K562 (cell line): ENCODE data around the gene NENF. TPM values are rescaled to one million over a fixed set of nuclear protein-coding genes. Genes with fewer than 3 reads are reported as not detected.

ENCODE experiments used
- ATAC-seq: fragments of 200-7000 bp; cut with Tn5 transposase; 3 replicates; pipeline ENCODE4 v1.9.1; 2020; ENCODE audit warnings: moderate library complexity
- BruUV-seq: library from RNA; stranded (reverse); fragments of 400-500 nt; replicated peaks from 2 replicates; lab custom pipeline; 2021; lab: Mats Ljungman, UMichigan
- CTCF ChIA-PET: fragments of 300-600 bp; formaldehyde crosslinking; extraction: SDS; loops from one replicate; lab custom pipeline; 2021; ENCODE audit warnings: low intra/inter-chr PET ratio; lab: Yijun Ruan, JAX
- POLR2A ChIA-PET: fragments of 300-600, 350-650 bp; sonication (Branson Sonifier 250); formaldehyde crosslinking; extraction: SDS; loops from one replicate; lab custom pipeline; 2021; ENCODE audit warnings: antibody characterized with exemption, inconsistent platforms; lab: Yijun Ruan, JAX
- DNase-seq, 4 experiments: peaks; one replicate each; pipeline versions ENCODE4 v3.0.0 to v3.0.0-alpha.2; 2011 to 2018; ENCODE audit warnings: low spot score in 3 of 4, mixed read lengths in 3 of 4; ENCODE audit errors: extremely low read depth in 1 of 4
- FAIRE-seq: peaks from 2 replicates; lab custom pipeline; 2011; peaks lifted over from hg19 to GRCh38; lab: Jason Lieb, UNC
- H2AFZ ChIP-seq: 2 replicates; pipeline ENCODE4 v1.6.0; 2011; ENCODE audit warnings: low read depth, low read length, control low read depth, inconsistent platforms
- H3K27ac ChIP-seq: fragments of 200-600 bp; 3 replicates; pipeline ENCODE4 v1.8.0; 2011; ENCODE audit warnings: low read depth, mild to moderate bottlenecking, control low read depth, inconsistent platforms, low read length, moderate library complexity, mixed read lengths; ENCODE audit errors: extremely low read depth
- H3K27me3 ChIP-seq, 2 experiments: fragments of 300-600 bp in 1 of 2; 2 replicates in 1 of 2; 3 replicates in 1 of 2; pipeline versions ENCODE4 v1.6.0 to v1.8.0; 2011; ENCODE audit warnings: inconsistent platforms in 2 of 2, low read length in 2 of 2, mild to moderate bottlenecking in 1 of 2, mixed read lengths in 1 of 2, moderate library complexity in 1 of 2; ENCODE audit not compliant: control insufficient read depth in 2 of 2, insufficient read depth in 2 of 2
- H3K36me3 ChIP-seq: fragments of 300-600 bp; 3 replicates; pipeline ENCODE4 v1.8.0; 2011; ENCODE audit warnings: mild to moderate bottlenecking, low read length, inconsistent platforms; ENCODE audit not compliant: control insufficient read depth, insufficient read depth
- H3K4me1 ChIP-seq, 2 experiments: fragments of 200-600 bp in 1 of 2; replicated peaks in 1 of 2; 2 replicates in 1 of 2; 3 replicates in 1 of 2; pipeline versions ENCODE4 v1.5.1 to v1.8.0; 2011; ENCODE audit warnings: inconsistent platforms in 2 of 2, low read length in 2 of 2, mild to moderate bottlenecking in 1 of 2, mixed read lengths in 1 of 2, moderate library complexity in 1 of 2; ENCODE audit not compliant: control insufficient read depth in 2 of 2, insufficient read depth in 2 of 2
- H3K4me2 ChIP-seq: 2 replicates; pipeline ENCODE4 v1.6.1; 2011; ENCODE audit warnings: low read length, control low read depth, inconsistent platforms, mixed read lengths; ENCODE audit not compliant: insufficient read depth
- H3K4me3 ChIP-seq: fragments of 200-600 bp; sonication (generic), shearing (Covaris generic); 2 replicates; pipeline ENCODE4 v1.5.1; 2016; ENCODE audit warnings: control low read depth, inconsistent platforms
- H3K79me2 ChIP-seq: fragments of 200-600 bp; 3 replicates; pipeline ENCODE4 v1.8.0; 2011; ENCODE audit warnings: low read length, inconsistent platforms; ENCODE audit not compliant: control insufficient read depth, insufficient read depth
- H3K9ac ChIP-seq, 2 experiments: 2 replicates each; pipeline versions ENCODE4 v1.6.0 to v1.6.1; 2011; ENCODE audit warnings: low read depth in 2 of 2, low read length in 2 of 2, control low read depth in 1 of 2, inconsistent platforms in 1 of 2, mild to moderate bottlenecking in 1 of 2, mixed read lengths in 1 of 2; ENCODE audit not compliant: insufficient read depth in 1 of 2
- H3K9me1 ChIP-seq: one replicate; pipeline ENCODE4 v1.6.0; 2011; ENCODE audit warnings: inconsistent platforms, mild to moderate bottlenecking, low read length, moderate library complexity; ENCODE audit not compliant: control insufficient read depth, insufficient read depth
- H3K9me3 ChIP-seq: replicated peaks from 2 replicates; pipeline ENCODE4 v1.5.1; 2011; ENCODE audit warnings: low read depth, low read length, inconsistent platforms; ENCODE audit not compliant: control insufficient read depth, insufficient read depth
- H4K20me1 ChIP-seq: replicated peaks from 2 replicates; pipeline ENCODE4 v1.6.1; 2011; ENCODE audit warnings: low read length, inconsistent platforms, mixed read lengths; ENCODE audit not compliant: control insufficient read depth, insufficient read depth
- CBX5 ChIP-seq: IDR thresholded peaks from 2 replicates; pipeline ENCODE4 v1.6.1; 2014; ENCODE audit warnings: low read depth, borderline replicate concordance
- CEBPG ChIP-seq, 3 experiments: fragments of 200-800 bp in 1 of 3; sonication (Bioruptor generic) in 1 of 3; sonication (generic) in 1 of 3; formaldehyde crosslinking in 1 of 3; IDR thresholded peaks in 2 of 3; conservative IDR thresholded peaks in 1 of 3; 2 replicates each; pipeline versions ENCODE4 v1.6.1 to v1.8.0; 2016 to 2022; ENCODE audit warnings: missing compliant biosample characterization in 2 of 3, missing genetic modification characterization in 2 of 3, mild to moderate bottlenecking in 1 of 3, missing genetic modification reagents in 1 of 3
- DPF2 ChIP-seq: fragments of 450-650 bp; IDR thresholded peaks from 2 replicates; pipeline ENCODE4 v1.6.1; 2016
- FOXP4 ChIP-seq: sonication (generic); formaldehyde crosslinking; IDR thresholded peaks from 2 replicates; pipeline ENCODE4 v1.8.0; 2022; ENCODE audit warnings: mild to moderate bottlenecking, missing genetic modification reagents, borderline replicate concordance
- HNRNPUL1 ChIP-seq: fragments of 200-400 bp; formaldehyde crosslinking; IDR thresholded peaks from 2 replicates; pipeline ENCODE4 v1.6.1; 2017; ENCODE audit warnings: low read length
- ILF3 ChIP-seq: fragments of 450-650 bp; IDR thresholded peaks from 2 replicates; pipeline ENCODE4 v1.6.1; 2018; ENCODE audit warnings: antibody characterized with exemption, mild to moderate bottlenecking, moderate library complexity, borderline replicate concordance
- LCOR ChIP-seq: sonication (generic); formaldehyde crosslinking; IDR thresholded peaks from 2 replicates; pipeline ENCODE4 v1.8.0; 2022; ENCODE audit warnings: mild to moderate bottlenecking, missing genetic modification reagents
- MAFF ChIP-seq: IDR thresholded peaks from 2 replicates; pipeline ENCODE4 v1.6.1; 2012; ENCODE audit warnings: low read length, improper control_type of control experiment
- MLLT1 ChIP-seq, 2 experiments: fragments of 450-650 bp; IDR thresholded peaks; 2 replicates each; pipeline ENCODE4 v1.6.1; 2016
- SNIP1 ChIP-seq: fragments of 450-650 bp; IDR thresholded peaks from 2 replicates; pipeline ENCODE4 v1.7.1; 2017; ENCODE audit warnings: low read depth, mild to moderate bottlenecking
- SREBF1 ChIP-seq: fragments of 150-350 bp; IDR thresholded peaks from 2 replicates; pipeline ENCODE4 v1.6.1; 2014; ENCODE audit warnings: antibody characterized with exemption, low read depth, low read length, borderline replicate concordance
- TCF15 ChIP-seq: fragments of 250-450 bp; sonication (Bioruptor Pico); IDR thresholded peaks from 2 replicates; pipeline ENCODE4 v1.8.0; 2022; ENCODE audit warnings: moderate library complexity, mild to moderate bottlenecking, inconsistent platforms
- TCFL5 ChIP-seq: fragments of 250-450 bp; sonication (Bioruptor Pico); conservative IDR thresholded peaks from 2 replicates; pipeline ENCODE4 v1.6.1; 2021; ENCODE audit warnings: mild to moderate bottlenecking, moderate library complexity, matching md5 sums
- ZNF830 ChIP-seq: fragments of 250-450 bp; sonication (Bioruptor Pico); IDR thresholded peaks from 2 replicates; pipeline ENCODE4 v1.5.0; 2021; ENCODE audit warnings: mild to moderate bottlenecking
- WGBS: fragments of 100-300 bp; shearing (Covaris generic); methylation state at CpG from one replicate; pipeline ENCODE4 v1.1.6; 2016; ENCODE audit warnings: low coverage, mixed read lengths; ENCODE audit not compliant: insufficient coverage; ENCODE audit errors: missing lambda C conversion rate; 5-methylcytosine and 5-hydroxymethylcytosine counted together
- in situ Hi-C: fragments of 300-500 bp; cut with MboI; formaldehyde crosslinking; loops from 4 replicates; pipeline ENCODE4 v1.15.0; 2018; ENCODE audit warnings: inconsistent platforms, mixed read lengths
- intact Hi-C: fragments of 100-400 bp; cut with micrococcal nuclease; formaldehyde crosslinking; loops from 2 replicates; pipeline ENCODE4 v1.14.2; 2022
- polyA plus RNA-seq, 8 experiments: library from polyadenylated mRNA; depleted of rRNA in 4 of 8; stranded (reverse) in 5 of 8; unstranded in 3 of 8; fragments of >200 nt; fragmentation: Nextera tagmentation in 2 of 8; fragmentation: Illumina TruSeq in 1 of 8; extraction: Ambion mirVana in 2 of 8; extraction: Trizol in 1 of 8; gene quantifications; 2 replicates each; pipeline versions ENCODE4 v1.2.1 to v1.2.3, GENCODE V29; 2011 to 2014; ENCODE audit warnings: inconsistent platforms in 1 of 8, missing spikeins in 1 of 8
- total RNA-seq, 7 experiments: library from RNA; depleted of rRNA in 6 of 7; stranded (reverse); fragments of >200 nt in 6 of 7; fragmentation: Illumina TruSeq in 2 of 7; extraction: Trizol in 2 of 7; gene quantifications; 2 replicates each; pipeline versions ENCODE4 v1.2.1 to v1.2.3, GENCODE V29; 2011 to 2021; ENCODE audit warnings: low replicate concordance in 1 of 7
- TF ChIP-seq, protein P1 (sequence below): sonication (generic); formaldehyde crosslinking; IDR thresholded peaks from 2 replicates; pipeline ENCODE4 v1.8.1; 2023; ENCODE audit warnings: mild to moderate bottlenecking, missing genetic modification reagents

NENF gene
- total and polyA plus RNA-seq, 9 of the 15 experiments (the other 6 are each of a cell fraction or from before 2014, with no cell fraction given) = 6.1 to 100 (median 72.8) TPM

DNA sequence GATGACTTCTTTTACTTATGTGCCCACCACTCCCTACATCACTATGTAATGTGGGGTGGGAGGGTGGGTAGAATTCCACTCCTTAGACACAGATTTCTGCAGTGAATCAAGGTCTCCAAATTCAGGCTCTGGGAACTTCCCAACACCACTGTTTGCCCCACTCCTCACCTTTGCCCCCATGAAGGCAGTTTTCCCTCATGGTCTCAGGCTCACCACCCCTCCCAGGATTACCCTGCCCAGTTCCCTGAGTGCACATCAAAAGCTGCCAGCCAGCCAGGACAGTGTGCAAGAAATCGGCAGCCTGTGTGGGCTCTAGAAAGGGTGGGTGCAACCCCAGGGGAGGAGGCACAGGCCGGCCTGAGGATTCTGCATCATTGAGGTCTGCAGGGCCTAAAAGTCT lies 14.8 kb downstream of the NENF start:
- H3K27me3 ChIP-seq = no peaks in the 10 kb centered on the region
- H4K20me1 ChIP-seq = no peaks in the 10 kb centered on the region
- H3K79me2 ChIP-seq = no peaks in the 10 kb centered on the region
- no peak overlapping the region for H3K4me2 ChIP-seq
- no peak overlapping the region for H2AFZ ChIP-seq
- no peak overlapping the region for H3K27ac ChIP-seq
- H3K36me3 ChIP-seq = peaks cover 20% of the 10 kb centered on the region; the same call in 2 of the 3 replicates
- no peaks in the 10 kb centered on the region for H3K9me1 ChIP-seq
- ChIA-PET CTCF (no interaction called here), POLR2A (interaction anchor here (0.6 to 1.0 kb wide), 2 partner anchors 8 to 772 kb away, joined by 3 to 5 read pairs; no protein-coding TSS in a partner anchor)
- DNase-seq (no peak), ATAC-seq (no peak; the same call in 1 of the 3 replicates), FAIRE-seq (no peak)
- no peaks in the 10 kb centered on the region for H3K9me3 ChIP-seq
- intact Hi-C loops = no loop called here
- no TSS peak for BruUV-seq
- in situ Hi-C loops = no loop called here
- H3K9ac ChIP-seq = peak overlapping the region in 1 of 2 experiments; percentile 33; a peak in 2 of 4 replicates
- H3K4me1 ChIP-seq = no peaks in the 10 kb centered on the region
- WGBS = 73% methylated on average over 2 of the region's 2 CpGs
- no peak overlapping the region for H3K4me3 ChIP-seq
- TF ChIP-seq ZNF830 (CRISPR knock-in tag) (no peak), MLLT1 (IDR thresholded peaks at IDR 0.05) (no peak), CBX5 (no peak), TCF15 (CRISPR knock-in tag) (no peak), ILF3 (no peak), TCFL5 (CRISPR knock-in tag) (no peak), MAFF (no peak), CEBPG (CRISPR knock-in tag; IDR thresholded peaks at IDR 0.05) (no peak), CEBPG (tag; conservative IDR thresholded peaks at IDR 0.05 in 1 of 2, IDR thresholded peaks at IDR 0.05 in 1 of 2) (no peak), HNRNPUL1 (no peak), SNIP1 (no peak), SREBF1 (no peak), LCOR (CRISPR knock-in tag) (no peak), FOXP4 (CRISPR knock-in tag) (no peak), DPF2 (no peak)
- TF ChIP-seq, protein P1, sequence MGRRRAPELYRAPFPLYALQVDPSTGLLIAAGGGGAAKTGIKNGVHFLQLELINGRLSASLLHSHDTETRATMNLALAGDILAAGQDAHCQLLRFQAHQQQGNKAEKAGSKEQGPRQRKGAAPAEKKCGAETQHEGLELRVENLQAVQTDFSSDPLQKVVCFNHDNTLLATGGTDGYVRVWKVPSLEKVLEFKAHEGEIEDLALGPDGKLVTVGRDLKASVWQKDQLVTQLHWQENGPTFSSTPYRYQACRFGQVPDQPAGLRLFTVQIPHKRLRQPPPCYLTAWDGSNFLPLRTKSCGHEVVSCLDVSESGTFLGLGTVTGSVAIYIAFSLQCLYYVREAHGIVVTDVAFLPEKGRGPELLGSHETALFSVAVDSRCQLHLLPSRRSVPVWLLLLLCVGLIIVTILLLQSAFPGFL (CRISPR knock-in tag) = no peak
